K562 (cell line): Measurements from ENCODE around the gene UBXN1. TPM values are rescaled to one million over a fixed set of nuclear protein-coding genes. Genes with fewer than 3 reads are reported as not detected.

Experiments used
- ATF3 ChIP-seq, 2 experiments: fragments of 450-650 bp in 1 of 2; sonication (generic) in 1 of 2; formaldehyde crosslinking in 1 of 2; IDR thresholded peaks in 1 of 2; conservative IDR thresholded peaks in 1 of 2; 2 replicates each; pipeline versions ENCODE4 v1.6.1 to v1.8.1; 2016 to 2023; ENCODE audit warnings: mild to moderate bottlenecking in 2 of 2, moderate library complexity in 2 of 2, inconsistent platforms in 1 of 2, missing genetic modification reagents in 1 of 2
- FOXA3 ChIP-seq, 2 experiments: fragments of 450-650 bp in 1 of 2; sonication (generic) in 1 of 2; formaldehyde crosslinking; IDR thresholded peaks in 1 of 2; conservative IDR thresholded peaks in 1 of 2; 2 replicates each; pipeline versions ENCODE4 v1.4.0 to v1.8.0; 2020 to 2022; ENCODE audit warnings: mild to moderate bottlenecking in 2 of 2, missing genetic modification reagents in 1 of 2
- KHSRP ChIP-seq: fragments of 450-650 bp; IDR thresholded peaks from 2 replicates; pipeline ENCODE4 v1.6.1; 2017
- MYNN ChIP-seq, 2 experiments: sonication (generic); formaldehyde crosslinking in 1 of 2; IDR thresholded peaks; 2 replicates each; pipeline versions ENCODE4 v1.5.0 to v1.6.1; 2016 to 2020; ENCODE audit warnings: antibody characterized with exemption in 1 of 2, missing genetic modification reagents in 1 of 2
- NBN ChIP-seq: fragments of 450-650 bp; IDR thresholded peaks from 2 replicates; pipeline ENCODE4 v1.6.1; 2016; ENCODE audit warnings: low read depth, mild to moderate bottlenecking
- RBM14 ChIP-seq: fragments of 200-400 bp; formaldehyde crosslinking; IDR thresholded peaks from 2 replicates; pipeline ENCODE4 v1.6.1; 2018; ENCODE audit warnings: low read depth, mild to moderate bottlenecking, low read length, moderate library complexity, borderline replicate concordance; ENCODE audit not compliant: insufficient read depth
- RREB1 ChIP-seq: fragments of 250-450 bp; sonication (Bioruptor Pico); IDR thresholded peaks from 2 replicates; pipeline ENCODE4 v1.4.0; 2020
- SIRT6 ChIP-seq: IDR thresholded peaks from one replicate; pipeline ENCODE4 v1.6.1; 2012; ENCODE audit warnings: low read depth, mild to moderate bottlenecking, control low read depth, inconsistent platforms, low read length, moderate library complexity
- ZNF217 ChIP-seq: sonication (generic); formaldehyde crosslinking; IDR thresholded peaks from 2 replicates; pipeline ENCODE4 v1.8.0; 2022; ENCODE audit warnings: mild to moderate bottlenecking, missing genetic modification reagents
- ZNF408 ChIP-seq: fragments of 250-450 bp; sonication (Bioruptor Pico); IDR thresholded peaks from 2 replicates; pipeline ENCODE4 v1.4.0; 2020; ENCODE audit warnings: low read depth, mild to moderate bottlenecking, moderate library complexity
- polyA plus RNA-seq, 8 experiments: library from polyadenylated mRNA; depleted of rRNA in 4 of 8; stranded (reverse) in 5 of 8; unstranded in 3 of 8; fragments of >200 nt; fragmentation: Nextera tagmentation in 2 of 8; fragmentation: Illumina TruSeq in 1 of 8; extraction: Ambion mirVana in 2 of 8; extraction: Trizol in 1 of 8; gene quantifications; 2 replicates each; pipeline versions ENCODE4 v1.2.1 to v1.2.3, GENCODE V29; 2011 to 2014; ENCODE audit warnings: inconsistent platforms in 1 of 8, missing spikeins in 1 of 8
- total RNA-seq, 7 experiments: library from RNA; depleted of rRNA in 6 of 7; stranded (reverse); fragments of >200 nt in 6 of 7; fragmentation: Illumina TruSeq in 2 of 7; extraction: Trizol in 2 of 7; gene quantifications; 2 replicates each; pipeline versions ENCODE4 v1.2.1 to v1.2.3, GENCODE V29; 2011 to 2021; ENCODE audit warnings: low replicate concordance in 1 of 7
- TF ChIP-seq, protein P1 (sequence below), 2 experiments: IDR thresholded peaks; 2 replicates each; pipeline ENCODE4 v1.6.1; 2011; ENCODE audit warnings: borderline replicate concordance in 1 of 2, control low read depth in 1 of 2, low read depth in 1 of 2, low read length in 1 of 2, mild to moderate bottlenecking in 1 of 2, mixed read lengths in 1 of 2, moderate library complexity in 1 of 2; ENCODE audit not compliant: insufficient read depth in 1 of 2, insufficient read length in 1 of 2, poor library complexity in 1 of 2, severe bottlenecking in 1 of 2; ENCODE audit errors: extremely low read depth in 1 of 2
- TF ChIP-seq, protein P2 (sequence below): sonication (generic); formaldehyde crosslinking; IDR thresholded peaks from 2 replicates; pipeline ENCODE4 v1.8.1; 2023; ENCODE audit warnings: mild to moderate bottlenecking, missing genetic modification reagents
- TF ChIP-seq, protein P3 (sequence below), 2 experiments: IDR thresholded peaks in 1 of 2; conservative IDR thresholded peaks in 1 of 2; 2 replicates each; pipeline ENCODE4 v1.6.1; 2016; ENCODE audit warnings: low read depth in 2 of 2, mild to moderate bottlenecking in 1 of 2, missing compliant biosample characterization in 1 of 2, missing genetic modification characterization in 1 of 2, moderate library complexity in 1 of 2

UBXN1 gene
- total and polyA plus RNA-seq, 9 of the 15 experiments (the other 6 are each of a cell fraction or from before 2014, with no cell fraction given) = 4.8 to 263 (median 99.7) TPM

- TF ChIP-seq SIRT6 = no peak
- no peak for TF ChIP-seq ZNF217 (CRISPR knock-in tag)
- TF ChIP-seq ATF3 (IDR thresholded peaks at IDR 0.05) = peak; percentile 34; the same call in 1 of the 2 replicates
- no peak for TF ChIP-seq ATF3 (CRISPR knock-in tag; conservative IDR thresholded peaks at IDR 0.05)
- no peak for TF ChIP-seq MYNN (IDR thresholded peaks at IDR 0.05)
- no peak for TF ChIP-seq MYNN (CRISPR knock-in tag; IDR thresholded peaks at IDR 0.05)
- TF ChIP-seq ZNF408 (CRISPR knock-in tag) = no peak
- no peak for TF ChIP-seq FOXA3 (CRISPR knock-in tag; conservative IDR thresholded peaks at IDR 0.05 in 1 of 2, IDR thresholded peaks at IDR 0.05 in 1 of 2)
- TF ChIP-seq NBN = no peak
- TF ChIP-seq, protein P1, sequence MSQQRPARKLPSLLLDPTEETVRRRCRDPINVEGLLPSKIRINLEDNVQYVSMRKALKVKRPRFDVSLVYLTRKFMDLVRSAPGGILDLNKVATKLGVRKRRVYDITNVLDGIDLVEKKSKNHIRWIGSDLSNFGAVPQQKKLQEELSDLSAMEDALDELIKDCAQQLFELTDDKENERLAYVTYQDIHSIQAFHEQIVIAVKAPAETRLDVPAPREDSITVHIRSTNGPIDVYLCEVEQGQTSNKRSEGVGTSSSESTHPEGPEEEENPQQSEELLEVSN (IDR thresholded peaks at IDR 0.05; ENCODE audit: borderline replicate concordance in 1 of 2, extremely low read depth in 1 of 2, insufficient read depth in 1 of 2, insufficient read length in 1 of 2, low read depth in 1 of 2, low read length in 1 of 2, poor library complexity in 1 of 2, severe bottlenecking in 1 of 2) = no peak
- TF ChIP-seq KHSRP = no peak
- TF ChIP-seq RREB1 = no peak
- no peak for TF ChIP-seq RBM14
- TF ChIP-seq, protein P2, sequence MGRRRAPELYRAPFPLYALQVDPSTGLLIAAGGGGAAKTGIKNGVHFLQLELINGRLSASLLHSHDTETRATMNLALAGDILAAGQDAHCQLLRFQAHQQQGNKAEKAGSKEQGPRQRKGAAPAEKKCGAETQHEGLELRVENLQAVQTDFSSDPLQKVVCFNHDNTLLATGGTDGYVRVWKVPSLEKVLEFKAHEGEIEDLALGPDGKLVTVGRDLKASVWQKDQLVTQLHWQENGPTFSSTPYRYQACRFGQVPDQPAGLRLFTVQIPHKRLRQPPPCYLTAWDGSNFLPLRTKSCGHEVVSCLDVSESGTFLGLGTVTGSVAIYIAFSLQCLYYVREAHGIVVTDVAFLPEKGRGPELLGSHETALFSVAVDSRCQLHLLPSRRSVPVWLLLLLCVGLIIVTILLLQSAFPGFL = no peak
- TF ChIP-seq, protein P3, sequence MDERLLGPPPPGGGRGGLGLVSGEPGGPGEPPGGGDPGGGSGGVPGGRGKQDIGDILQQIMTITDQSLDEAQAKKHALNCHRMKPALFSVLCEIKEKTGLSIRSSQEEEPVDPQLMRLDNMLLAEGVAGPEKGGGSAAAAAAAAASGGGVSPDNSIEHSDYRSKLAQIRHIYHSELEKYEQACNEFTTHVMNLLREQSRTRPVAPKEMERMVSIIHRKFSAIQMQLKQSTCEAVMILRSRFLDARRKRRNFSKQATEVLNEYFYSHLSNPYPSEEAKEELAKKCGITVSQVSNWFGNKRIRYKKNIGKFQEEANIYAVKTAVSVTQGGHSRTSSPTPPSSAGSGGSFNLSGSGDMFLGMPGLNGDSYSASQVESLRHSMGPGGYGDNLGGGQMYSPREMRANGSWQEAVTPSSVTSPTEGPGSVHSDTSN (CRISPR knock-in tag; IDR thresholded peaks at IDR 0.05; ENCODE audit: low read depth) = no peak
- TF ChIP-seq, protein P3 (tag; conservative IDR thresholded peaks at IDR 0.05; ENCODE audit: low read depth) = 0 out of 2 replicates have a peak, but pooled peaks have one; percentile 41
Observed at GRCh38 chr11:62656796-62657429, 22.0 kb downstream of the UBXN1 start (continued).
